Endothelial cell of umbilical vein (primary cell): ENCODE data around the gene ZBTB43. TPM values are rescaled to one million over a fixed set of nuclear protein-coding genes. Genes with fewer than 3 reads are reported as not detected.

Experiments
- BruUV-seq: library from RNA; stranded (reverse); fragments of 400-500 nt; replicated peaks from 2 replicates; lab custom pipeline; 2021; lab: Mats Ljungman, UMichigan
- CTCF ChIA-PET: fragments of 300-600, 350-600 bp; sonication (Branson Sonifier 250); formaldehyde crosslinking; loops from one replicate; lab custom pipeline; 2021; ENCODE audit warnings: antibody characterized with exemption, inconsistent platforms; lab: Charles Lee
- POLR2A ChIA-PET: fragments of 300-600, 350-600 bp; sonication (Branson Sonifier 250); formaldehyde crosslinking; loops from one replicate; lab custom pipeline; 2021; ENCODE audit warnings: antibody characterized with exemption, inconsistent platforms; lab: Charles Lee
- DNase-seq: peaks from one replicate; pipeline ENCODE4 v3.0.0-alpha.2; 2011; ENCODE audit warnings: low read depth, low spot score
- FAIRE-seq: peaks from 2 replicates; lab custom pipeline; 2011; peaks lifted over from hg19 to GRCh38; lab: Jason Lieb, UNC
- H2AFZ ChIP-seq: 2 replicates; pipeline ENCODE4 v1.6.0; 2012; ENCODE audit warnings: low read depth, low read length, control low read depth, inconsistent platforms
- H3K27ac ChIP-seq: 2 replicates; pipeline ENCODE4 v1.5.1; 2011; ENCODE audit warnings: low read depth, mild to moderate bottlenecking, control low read depth, low read length, moderate library complexity; ENCODE audit not compliant: insufficient read depth
- H3K27me3 ChIP-seq, 2 experiments: 2 replicates each; pipeline versions ENCODE4 v1.6.0 to v1.6.1; 2011; ENCODE audit warnings: low read length in 2 of 2, mixed read lengths in 1 of 2; ENCODE audit not compliant: control insufficient read depth in 2 of 2, insufficient read depth in 2 of 2
- H3K36me3 ChIP-seq, 2 experiments: 2 replicates in 1 of 2; 3 replicates in 1 of 2; pipeline ENCODE4 v1.5.1; 2011; ENCODE audit warnings: low read length in 2 of 2, mild to moderate bottlenecking in 1 of 2, moderate library complexity in 1 of 2; ENCODE audit not compliant: control insufficient read depth in 2 of 2, insufficient read depth in 2 of 2; ENCODE audit errors: extremely low read depth in 1 of 2
- H3K4me1 ChIP-seq: 3 replicates; pipeline ENCODE4 v1.5.1; 2011; ENCODE audit warnings: mild to moderate bottlenecking, low read length; ENCODE audit not compliant: control insufficient read depth, insufficient read depth; ENCODE audit errors: extremely low read depth
- H3K4me2 ChIP-seq: 2 replicates; pipeline ENCODE4 v1.6.1; 2011; ENCODE audit warnings: low read length, control low read depth, mixed read lengths; ENCODE audit not compliant: insufficient read depth
- H3K4me3 ChIP-seq, 3 experiments: fragments of 200-600 bp in 1 of 3; sonication (generic), shearing (Covaris generic) in 1 of 3; replicated peaks in 1 of 3; 2 replicates each; pipeline ENCODE4 v1.5.1; 2011 to 2016; ENCODE audit warnings: control low read depth in 3 of 3, low read length in 3 of 3, mild to moderate bottlenecking in 2 of 3, inconsistent platforms in 1 of 3, low read depth in 1 of 3, moderate library complexity in 1 of 3; ENCODE audit not compliant: insufficient read depth in 1 of 3
- H3K79me2 ChIP-seq: 2 replicates; pipeline ENCODE4 v1.6.0; 2012; ENCODE audit warnings: low read length, inconsistent platforms; ENCODE audit not compliant: control insufficient read depth, insufficient read depth
- H3K9ac ChIP-seq: replicated peaks from 2 replicates; pipeline ENCODE3; 2011; ENCODE audit warnings: low read length, control low read depth; ENCODE audit not compliant: insufficient read depth; ENCODE audit errors: extremely low read depth
- H3K9me1 ChIP-seq: replicated peaks from 3 replicates; pipeline ENCODE4 v1.6.0; 2011; ENCODE audit warnings: mild to moderate bottlenecking, low read length; ENCODE audit not compliant: control insufficient read depth, insufficient read depth; ENCODE audit errors: extremely low read depth
- H3K9me3 ChIP-seq: replicated peaks from 2 replicates; pipeline ENCODE4 v1.5.1; 2012; ENCODE audit warnings: low read length, inconsistent platforms; ENCODE audit not compliant: control insufficient read depth, insufficient read depth
- H4K20me1 ChIP-seq: replicated peaks from 2 replicates; pipeline ENCODE3; 2011; ENCODE audit warnings: mild to moderate bottlenecking, low read length; ENCODE audit not compliant: control insufficient read depth, insufficient read depth; ENCODE audit errors: extremely low read depth
- CTCF ChIP-seq, 2 donors: IDR thresholded peaks; 1 replicate in 1 of 2; 2 replicates in 1 of 2; pipeline ENCODE4 v1.5.1; 2011; ENCODE audit warnings: low read length in 2 of 2, mild to moderate bottlenecking in 2 of 2, moderate library complexity in 2 of 2, control low read depth in 1 of 2, inconsistent platforms in 1 of 2, low read depth in 1 of 2; ENCODE audit not compliant: insufficient read depth in 1 of 2; ENCODE audit errors: extremely low read depth in 1 of 2
- EZH2 ChIP-seq: IDR thresholded peaks from 2 replicates; pipeline ENCODE4 v1.6.1; 2012; ENCODE audit warnings: borderline replicate concordance, low read depth, mild to moderate bottlenecking, moderate library complexity, low read length, inconsistent platforms; ENCODE audit not compliant: severe bottlenecking
- FOS ChIP-seq: IDR thresholded peaks from 2 replicates; pipeline ENCODE4 v1.6.1; 2011; ENCODE audit warnings: mild to moderate bottlenecking, low read length, moderate library complexity, borderline replicate concordance; ENCODE audit not compliant: insufficient read depth
- GATA2 ChIP-seq: IDR thresholded peaks from 2 replicates; pipeline ENCODE4 v1.7.0; 2011; ENCODE audit warnings: low read depth, mild to moderate bottlenecking, moderate library complexity, mixed read lengths, low read length; ENCODE audit not compliant: insufficient read length, insufficient read depth
- JUN ChIP-seq: IDR thresholded peaks from 2 replicates; pipeline ENCODE4 v1.6.1; 2011; ENCODE audit warnings: borderline replicate concordance, low read depth; ENCODE audit not compliant: insufficient read length, insufficient read depth
- MYC ChIP-seq: IDR thresholded peaks from one replicate; pipeline ENCODE4 v1.6.1; 2011; ENCODE audit warnings: mild to moderate bottlenecking, low read depth, low read length
- POLR2A ChIP-seq: IDR thresholded peaks from 2 replicates; pipeline ENCODE4 v1.6.1; 2012; ENCODE audit warnings: low read depth, mild to moderate bottlenecking, control low read depth, low read length
- POLR2AphosphoS5 ChIP-seq: IDR thresholded peaks from 2 replicates; pipeline ENCODE4 v1.6.1; 2012; ENCODE audit warnings: low read depth, mild to moderate bottlenecking, control low read depth, low read length, moderate library complexity; ENCODE audit not compliant: insufficient read depth
- dilution Hi-C: fragments of 300-500 bp; cut with MboI; formaldehyde crosslinking; loops from one replicate; pipeline ENCODE4 v1.15.0; 2019; ENCODE audit warnings: low sequenced_read_pairs; ENCODE audit not compliant: extremely low pct_ligation_motif_present
- intact Hi-C: fragments of 100-400 bp; cut with micrococcal nuclease; formaldehyde crosslinking; loops from one replicate; pipeline ENCODE4 v1.10.0; 2022
- polyA plus RNA-seq, 4 experiments: library from polyadenylated mRNA; depleted of rRNA in 3 of 4; stranded (reverse) in 3 of 4; unstranded in 1 of 4; fragments of >200 nt; gene quantifications; 2 replicates each; pipeline versions ENCODE4 v1.2.1 to v1.2.3, GENCODE V29; 2011 to 2012; ENCODE audit warnings: missing spikeins in 1 of 4
- total RNA-seq: library from RNA; stranded (reverse); gene quantifications from 2 replicates; pipeline ENCODE4 v1.2.3, GENCODE V29; 2021

The ZBTB43 gene
- total and polyA plus RNA-seq, 2 donors (not counting 3 experiments of a cell fraction or from before 2014, with no cell fraction given): 3.2 to 9.0 TPM

GRCh38 chr9:126834672-126835071, 29.8 kb downstream of the ZBTB43 start:
- Histone ChIP-seq H3K4me2 (no peak overlapping the region), H3K9me1 (no peaks in the 10 kb centered on the region), H3K79me2 (peaks cover 7% of the 10 kb centered on the region), H3K9me3 (no peaks in the 10 kb centered on the region), H4K20me1 (no peaks in the 10 kb centered on the region), H3K36me3 (peaks cover 8 to 15% of the 10 kb centered on the region in 2 experiments), H3K4me1 (peaks cover 3% of the 10 kb centered on the region), H3K4me3 (no peak overlapping the region), H3K27me3 (no peaks in the 10 kb centered on the region), H3K9ac (no peak overlapping the region), H2AFZ (no peak overlapping the region), H3K27ac (no peak overlapping the region)
- TF ChIP-seq EZH2: no peak
- no peak for TF ChIP-seq JUN
- no peak for TF ChIP-seq GATA2
- ChIA-PET POLR2A (no interaction called here), CTCF (interaction anchor here (2.8 kb wide), 1 partner anchor 10 kb away, joined by 8 read pairs; no protein-coding TSS in a partner anchor)
- dilution Hi-C loops: no loop called here
- no peak for FAIRE-seq
- intact Hi-C loops: no loop called here
- DNase-seq: no peak
- no TSS peak for BruUV-seq

GRCh38 chr9:126836216-126836615, 31.4 kb downstream of the ZBTB43 start:
- Histone ChIP-seq H3K9me3 (no peaks in the 10 kb centered on the region), H4K20me1 (no peaks in the 10 kb centered on the region), H3K27ac (no peak overlapping the region), H3K27me3 (no peaks in the 10 kb centered on the region), H3K36me3 (peaks cover 8 to 13% of the 10 kb centered on the region in 2 experiments), H3K79me2 (peaks cover 6% of the 10 kb centered on the region), H3K9me1 (no peaks in the 10 kb centered on the region), H3K4me1 (peaks cover 3% of the 10 kb centered on the region), H2AFZ (no peak overlapping the region), H3K4me2 (no peak overlapping the region), H3K4me3 (no peak overlapping the region), H3K9ac (no peak overlapping the region)
- DNase-seq: no peak
- dilution Hi-C loops (no loop called here), intact Hi-C loops (no loop called here)
- ChIA-PET POLR2A (no interaction called here), CTCF (no interaction called here)
- no TSS peak for BruUV-seq
- TF ChIP-seq CTCF (IDR thresholded peaks at IDR 0.05; ENCODE audit: extremely low read depth in 1 of 2, insufficient read depth in 1 of 2, low read depth in 1 of 2, low read length in 2 of 2) (no peak), POLR2AphosphoS5 (no peak), FOS (no peak), EZH2 (no peak), GATA2 (no peak), POLR2A (no peak), MYC (no peak)
- no peak for FAIRE-seq
